H1 (cell line): ENCODE measurements around the gene CKS1B. TPM values are rescaled to one million over a fixed set of nuclear protein-coding genes. Genes with fewer than 3 reads are reported as not detected.
A peak's percentile ranks its signal among the peaks of the same experiment; 100 is the strongest.
"Not testable (repeated sequence)": the region's sequence is repeated elsewhere in the genome, so short reads cannot be mapped to it uniquely, and the experiment has no call there.

Experiments
- CTCF ChIA-PET: fragments of 300-600 bp; sonication (Branson Sonifier 250); formaldehyde crosslinking; loops from one replicate; lab custom pipeline; 2021; ENCODE audit not compliant: partially characterized antibody; lab: Charles Lee
- POLR2A ChIA-PET: fragments of 300-600 bp; sonication (Branson Sonifier 250); formaldehyde crosslinking; loops from one replicate; lab custom pipeline; 2021; ENCODE audit warnings: inconsistent platforms; ENCODE audit not compliant: partially characterized antibody; lab: Charles Lee
- DNase-seq, 2 experiments: peaks; one replicate each; pipeline versions ENCODE4 v3.0.0 to v3.0.0-alpha.2; 2010 to 2022; ENCODE audit warnings: low spot score in 2 of 2, low read depth in 1 of 2, mixed read lengths in 1 of 2
- FAIRE-seq: peaks from 2 replicates; lab custom pipeline; 2011; peaks lifted over from hg19 to GRCh38; lab: Jason Lieb, UNC
- H2AFZ ChIP-seq: 2 replicates; pipeline ENCODE4 v1.8.1; 2012; ENCODE audit warnings: low read length, inconsistent platforms
- H2AK5ac ChIP-seq: 2 replicates; pipeline ENCODE4 v1.6.1; 2013; ENCODE audit warnings: low read depth, low read length
- H2BK120ac ChIP-seq: replicated peaks from 2 replicates; pipeline ENCODE3; 2013; ENCODE audit warnings: low read depth, low read length, inconsistent platforms
- H2BK12ac ChIP-seq: 2 replicates; pipeline ENCODE4 v1.6.1; 2013; ENCODE audit warnings: low read depth, low read length
- H2BK15ac ChIP-seq: 2 replicates; pipeline ENCODE4 v1.6.1; 2013; ENCODE audit warnings: low read length
- H2BK20ac ChIP-seq: 2 replicates; pipeline ENCODE4 v1.6.1; 2013; ENCODE audit warnings: low read length
- H2BK5ac ChIP-seq: 2 replicates; pipeline ENCODE4 v1.6.1; 2013; ENCODE audit warnings: low read depth, low read length
- H3K14ac ChIP-seq: 2 replicates; pipeline ENCODE4 v1.6.1; 2013; ENCODE audit warnings: inconsistent platforms; ENCODE audit not compliant: insufficient read length
- H3K18ac ChIP-seq: 2 replicates; pipeline ENCODE4 v1.6.1; 2013; ENCODE audit warnings: low read length; ENCODE audit errors: extremely low read depth
- H3K23ac ChIP-seq: 2 replicates; pipeline ENCODE4 v1.6.1; 2013; ENCODE audit warnings: inconsistent platforms; ENCODE audit not compliant: insufficient read length
- H3K23me2 ChIP-seq: 2 replicates; pipeline ENCODE4 v1.6.1; 2013; ENCODE audit warnings: low read depth, low read length
- H3K27ac ChIP-seq: 2 replicates; pipeline ENCODE4 v1.6.1; 2011; ENCODE audit warnings: low read depth, low read length, inconsistent platforms
- H3K27me3 ChIP-seq, 4 experiments: replicated peaks in 1 of 4; 1 replicate in 1 of 4; 2 replicates in 3 of 4; pipeline versions ENCODE4 v1.6.1 to v1.8.1; 2011 to 2013; ENCODE audit warnings: low read length in 3 of 4, mild to moderate bottlenecking in 3 of 4, inconsistent platforms in 2 of 4, mixed read lengths in 2 of 4, moderate library complexity in 1 of 4; ENCODE audit not compliant: control insufficient read depth in 3 of 4, insufficient read depth in 3 of 4; ENCODE audit errors: extremely low read depth in 1 of 4
- H3K36me3 ChIP-seq, 4 experiments: 2 replicates each; pipeline versions ENCODE4 v1.6.1 to v1.8.1; 2011 to 2013; ENCODE audit warnings: mild to moderate bottlenecking in 4 of 4, low read length in 3 of 4, moderate library complexity in 2 of 4, control low read depth in 1 of 4, inconsistent platforms in 1 of 4; ENCODE audit not compliant: insufficient read depth in 4 of 4, control insufficient read depth in 2 of 4
- H3K4ac ChIP-seq: replicated peaks from 2 replicates; pipeline ENCODE3; 2013; ENCODE audit warnings: low read length, low read depth, mixed read lengths, inconsistent platforms; ENCODE audit not compliant: insufficient read length
- H3K4me1 ChIP-seq, 4 experiments: replicated peaks in 1 of 4; 1 replicate in 1 of 4; 2 replicates in 3 of 4; pipeline versions ENCODE4 v1.6.1 to v1.8.1; 2011 to 2013; ENCODE audit warnings: low read length in 3 of 4, inconsistent platforms in 2 of 4, mixed read lengths in 1 of 4; ENCODE audit not compliant: insufficient read depth in 4 of 4, control insufficient read depth in 3 of 4
- H3K4me2 ChIP-seq, 2 experiments: 2 replicates each; pipeline versions ENCODE4 v1.6.1 to v1.8.1; 2011 to 2013; ENCODE audit warnings: low read depth in 2 of 2, low read length in 2 of 2, control low read depth in 1 of 2, inconsistent platforms in 1 of 2, mild to moderate bottlenecking in 1 of 2; ENCODE audit not compliant: insufficient read depth in 1 of 2
- H3K4me3 ChIP-seq, 4 experiments: fragments of 200-600, 300-600 bp in 1 of 4; sonication (generic), shearing (Covaris generic), sonication (Bioruptor Twin) in 1 of 4; 2 replicates each; pipeline versions ENCODE4 v1.5.1 to v1.8.1; 2011 to 2016; ENCODE audit warnings: low read length in 4 of 4, low read depth in 3 of 4, control low read depth in 2 of 4, inconsistent platforms in 2 of 4, mild to moderate bottlenecking in 2 of 4, mixed read lengths in 1 of 4, moderate library complexity in 1 of 4; ENCODE audit not compliant: insufficient read depth in 2 of 4; ENCODE audit errors: extremely low read depth in 1 of 4
- H3K56ac ChIP-seq: replicated peaks from 2 replicates; pipeline ENCODE3; 2013; ENCODE audit warnings: low read depth, mild to moderate bottlenecking, mixed read lengths, low read length, inconsistent platforms; ENCODE audit not compliant: insufficient read length
- H3K79me1 ChIP-seq: 2 replicates; pipeline ENCODE4 v1.6.1; 2013; ENCODE audit warnings: low read depth, low read length, control low read depth
- H3K79me2 ChIP-seq, 2 experiments: 2 replicates each; pipeline versions ENCODE4 v1.6.1 to v1.8.1; 2012 to 2013; ENCODE audit warnings: low read length in 2 of 2, mild to moderate bottlenecking in 2 of 2, inconsistent platforms in 1 of 2; ENCODE audit not compliant: insufficient read depth in 2 of 2, control insufficient read depth in 1 of 2
- H3K9ac ChIP-seq, 4 experiments: replicated peaks in 1 of 4; 1 replicate in 1 of 4; 2 replicates in 3 of 4; pipeline versions ENCODE4 v1.6.1 to v1.8.1; 2011 to 2013; ENCODE audit warnings: low read depth in 3 of 4, low read length in 3 of 4, control low read depth in 2 of 4, mild to moderate bottlenecking in 2 of 4, moderate library complexity in 2 of 4, inconsistent platforms in 1 of 4; ENCODE audit errors: extremely low read depth in 1 of 4
- H3K9me3 ChIP-seq, 2 experiments: 2 replicates each; pipeline versions ENCODE4 v1.6.1 to v1.8.1; 2012 to 2013; ENCODE audit warnings: mild to moderate bottlenecking in 2 of 2, moderate library complexity in 2 of 2, control low read depth in 1 of 2, inconsistent platforms in 1 of 2, low read depth in 1 of 2, low read length in 1 of 2, mixed read lengths in 1 of 2; ENCODE audit not compliant: insufficient read depth in 2 of 2
- H4K20me1 ChIP-seq, 2 experiments: replicated peaks in 1 of 2; 2 replicates each; pipeline versions ENCODE3 to v1.8.1; 2011 to 2013; ENCODE audit warnings: inconsistent platforms in 2 of 2, low read length in 2 of 2, mild to moderate bottlenecking in 1 of 2; ENCODE audit not compliant: insufficient read depth in 2 of 2, control insufficient read depth in 1 of 2
- H4K5ac ChIP-seq: 2 replicates; pipeline ENCODE4 v1.6.1; 2013; ENCODE audit warnings: low read length, low read depth, mixed read lengths, inconsistent platforms; ENCODE audit not compliant: insufficient read length
- H4K8ac ChIP-seq: 2 replicates; pipeline ENCODE4 v1.8.0; 2013; ENCODE audit warnings: mild to moderate bottlenecking, moderate library complexity, low read length, inconsistent platforms; ENCODE audit not compliant: insufficient read depth; ENCODE audit errors: extremely low read depth
- H4K91ac ChIP-seq: replicated peaks from 2 replicates; pipeline ENCODE3; 2013; ENCODE audit warnings: low read length, mixed read lengths, inconsistent platforms; ENCODE audit not compliant: insufficient read length
- RAD21 ChIP-seq, 2 experiments: IDR thresholded peaks in 1 of 2; conservative IDR thresholded peaks in 1 of 2; 2 replicates each; pipeline ENCODE4 v1.6.1; 2011; ENCODE audit warnings: low read depth in 2 of 2, low read length in 2 of 2, improper control_type of control experiment in 1 of 2, inconsistent platforms in 1 of 2, mild to moderate bottlenecking in 1 of 2, moderate library complexity in 1 of 2
- WGBS, 2 experiments: shearing (Covaris generic) in 1 of 2; methylation state at CpG; one replicate each; pipeline versions ENCODE4 v1.1.6 to v1.1.7; 2013 to 2015; ENCODE audit warnings: low lambda C conversion rate in 2 of 2, mixed read lengths in 2 of 2, inconsistent platforms in 1 of 2, low coverage in 1 of 2, missing lambda C conversion rate in 1 of 2; ENCODE audit not compliant: insufficient replicate concordance in 2 of 2, insufficient coverage in 1 of 2, insufficient read length in 1 of 2; ENCODE audit errors: extremely low coverage in 1 of 2, missing lambda C conversion rate in 1 of 2; 5-methylcytosine and 5-hydroxymethylcytosine counted together
- polyA plus RNA-seq, 7 experiments: library from polyadenylated mRNA; depleted of rRNA in 3 of 7; stranded (reverse) in 5 of 7; unstranded in 2 of 7; fragments of >200 nt in 5 of 7; fragments of 200-250 nt in 2 of 7; gene quantifications; 1 replicate in 5 of 7; 2 replicates in 1 of 7; 4 replicates in 1 of 7; pipeline versions ENCODE4 v1.2.1 to v1.2.3, GENCODE V29; 2011 to 2013; ENCODE audit warnings: missing spikeins in 2 of 7, mixed read lengths in 2 of 7
- total RNA-seq: library from RNA; stranded (reverse); fragmentation: NEBNext Ultra II Directional; extraction: Animal tissue kit (Norgen Biotek cat#: 25700); gene quantifications from 2 replicates; pipeline ENCODE4 v1.2.1, GENCODE V29; 2021
- TF ChIP-seq, protein P1 (sequence below), 3 experiments: IDR thresholded peaks; 1 replicate in 2 of 3; 2 replicates in 1 of 3; pipeline versions ENCODE4 v1.5.1 to v1.6.1; 2011; ENCODE audit warnings: low read length in 3 of 3, mild to moderate bottlenecking in 3 of 3, inconsistent platforms in 2 of 3, low read depth in 1 of 3, moderate library complexity in 1 of 3; ENCODE audit not compliant: insufficient read depth in 1 of 3; ENCODE audit errors: control extremely low read depth in 1 of 3

Gene CKS1B
- total and polyA plus RNA-seq, 2 of the 8 experiments (the other 6 are each of a cell fraction or from before 2014, with no cell fraction given), result 294 to 1,025 TPM

DNA sequence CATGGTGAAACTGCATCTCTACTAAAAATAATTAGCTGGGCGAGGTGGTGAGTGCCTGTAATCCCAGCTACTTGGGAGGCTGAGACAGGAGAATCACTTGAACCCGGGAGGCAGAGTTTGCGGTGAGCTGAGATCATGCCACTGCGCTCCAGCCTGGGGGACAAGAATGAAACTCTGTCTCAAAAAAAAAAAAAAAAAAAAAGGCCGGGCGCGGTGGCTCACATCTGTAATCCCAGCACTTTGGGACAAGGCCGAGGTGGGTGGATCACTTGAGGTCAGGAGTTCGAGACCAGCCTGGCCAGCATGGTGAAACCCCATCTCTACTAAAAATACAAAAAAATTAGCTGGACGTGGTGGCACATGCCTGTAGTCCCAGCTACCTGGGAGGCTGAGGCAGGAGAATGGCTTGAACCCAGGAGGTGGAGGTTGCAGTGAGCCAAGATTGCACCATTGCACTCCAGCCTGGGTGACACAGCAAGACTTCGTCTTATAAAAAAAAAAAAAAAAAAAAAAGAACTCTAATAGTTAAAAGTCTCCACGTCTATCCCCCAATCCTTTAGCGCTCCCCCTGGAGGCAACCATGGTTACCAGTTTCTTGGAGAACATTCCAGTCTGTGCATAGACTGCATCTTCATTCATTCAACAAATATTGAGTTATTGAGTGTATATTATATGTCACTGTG, 21.0 kb downstream of the CKS1B start:
- not testable (repeated sequence) for H3K14ac ChIP-seq, H2BK5ac ChIP-seq, FAIRE-seq, H3K23ac ChIP-seq, H4K91ac ChIP-seq, H2BK120ac ChIP-seq, H2BK12ac ChIP-seq, H3K36me3 ChIP-seq, H3K9ac ChIP-seq, H4K20me1 ChIP-seq, H3K27me3 ChIP-seq, H2BK15ac ChIP-seq, H3K79me1 ChIP-seq, H3K27ac ChIP-seq, DNase-seq, H3K18ac ChIP-seq, H3K4ac ChIP-seq, H2BK20ac ChIP-seq, H3K9me3 ChIP-seq, H4K8ac ChIP-seq, H3K4me1 ChIP-seq, H2AFZ ChIP-seq, H4K5ac ChIP-seq, H3K56ac ChIP-seq, H3K79me2 ChIP-seq, H3K23me2 ChIP-seq, H2AK5ac ChIP-seq, H3K4me2 ChIP-seq, H3K4me3 ChIP-seq
- ChIA-PET POLR2A (interaction anchor here (0.6 to 42.8 kb wide), 10 partner anchors 13 to 126 kb away, joined by 3 to 702 read pairs (median 4); partner anchors contain the start of genes CKS1B, FLAD1, PBXIP1 and PMVK), CTCF (interaction anchor here (0.6 to 14.0 kb wide), 20 partner anchors 9 to 143 kb away, joined by 3 to 334 read pairs (median 4); partner anchors contain the start of genes CKS1B, EFNA4, FLAD1 and PBXIP1)
- TF ChIP-seq, protein P1, sequence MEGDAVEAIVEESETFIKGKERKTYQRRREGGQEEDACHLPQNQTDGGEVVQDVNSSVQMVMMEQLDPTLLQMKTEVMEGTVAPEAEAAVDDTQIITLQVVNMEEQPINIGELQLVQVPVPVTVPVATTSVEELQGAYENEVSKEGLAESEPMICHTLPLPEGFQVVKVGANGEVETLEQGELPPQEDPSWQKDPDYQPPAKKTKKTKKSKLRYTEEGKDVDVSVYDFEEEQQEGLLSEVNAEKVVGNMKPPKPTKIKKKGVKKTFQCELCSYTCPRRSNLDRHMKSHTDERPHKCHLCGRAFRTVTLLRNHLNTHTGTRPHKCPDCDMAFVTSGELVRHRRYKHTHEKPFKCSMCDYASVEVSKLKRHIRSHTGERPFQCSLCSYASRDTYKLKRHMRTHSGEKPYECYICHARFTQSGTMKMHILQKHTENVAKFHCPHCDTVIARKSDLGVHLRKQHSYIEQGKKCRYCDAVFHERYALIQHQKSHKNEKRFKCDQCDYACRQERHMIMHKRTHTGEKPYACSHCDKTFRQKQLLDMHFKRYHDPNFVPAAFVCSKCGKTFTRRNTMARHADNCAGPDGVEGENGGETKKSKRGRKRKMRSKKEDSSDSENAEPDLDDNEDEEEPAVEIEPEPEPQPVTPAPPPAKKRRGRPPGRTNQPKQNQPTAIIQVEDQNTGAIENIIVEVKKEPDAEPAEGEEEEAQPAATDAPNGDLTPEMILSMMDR (IDR thresholded peaks at IDR 0.05; ENCODE audit: control extremely low read depth in 1 of 3, insufficient read depth in 1 of 3, low read depth in 1 of 3, low read length in 3 of 3), result peak in 2 of 3 experiments; percentile 41 to 43; a peak in 3 of 4 replicates
- TF ChIP-seq RAD21 (IDR thresholded peaks at IDR 0.05 in 1 of 2, conservative IDR thresholded peaks at IDR 0.05 in 1 of 2; ENCODE audit: low read depth in 2 of 2, low read length in 2 of 2), result peak in 1 of 2 experiments; percentile 20; a peak in 1 of 4 replicates
- WGBS, 2 experiments, result 67% methylated on average over 10 of the region's 13 CpGs; no CpG with 5 or more reads in 1 of the 2 experiments
